GM23248 (cell line): ENCODE measurements around the gene SELP. TPM values are rescaled to one million over a fixed set of nuclear protein-coding genes. Genes with fewer than 3 reads are reported as not detected.

Experiments used
- DNase-seq: peaks from one replicate; pipeline ENCODE4 v3.0.0-alpha.2; 2015
- H2AFZ ChIP-seq: fragments of 200-600 bp; sonication (generic); 2 replicates; pipeline ENCODE4 v1.6.1; 2016; ENCODE audit warnings: antibody characterized with exemption
- H3F3A ChIP-seq: fragments of 200-600 bp; sonication (generic); 2 replicates; pipeline ENCODE4 v1.6.1; 2016; ENCODE audit warnings: mild to moderate bottlenecking, antibody characterized with exemption, mixed run types; ENCODE audit not compliant: insufficient read depth
- H3K27ac ChIP-seq: fragments of 200-600 bp; sonication (generic); 2 replicates; pipeline ENCODE4 v1.5.1; 2016; ENCODE audit warnings: mild to moderate bottlenecking
- H3K27me3 ChIP-seq: fragments of 200-600 bp; sonication (generic); replicated peaks from 2 replicates; pipeline ENCODE4 v1.6.1; 2016; ENCODE audit warnings: mild to moderate bottlenecking; ENCODE audit not compliant: insufficient read depth
- H3K36me3 ChIP-seq: fragments of 200-600 bp; sonication (generic); 2 replicates; pipeline ENCODE4 v1.6.1; 2016; ENCODE audit warnings: low read depth, mild to moderate bottlenecking
- H3K4me1 ChIP-seq: fragments of 200-600 bp; sonication (generic); 2 replicates; pipeline ENCODE4 v1.6.1; 2016; ENCODE audit warnings: mild to moderate bottlenecking; ENCODE audit not compliant: insufficient read depth
- H3K4me2 ChIP-seq: fragments of 200-600 bp; sonication (generic); one replicate; pipeline ENCODE4 v1.6.1; 2016; ENCODE audit warnings: mild to moderate bottlenecking; ENCODE audit not compliant: unreplicated experiment
- H3K4me3 ChIP-seq: fragments of 200-600 bp; sonication (generic); 2 replicates; pipeline ENCODE4 v1.5.1; 2016; ENCODE audit warnings: mild to moderate bottlenecking
- H3K79me2 ChIP-seq: fragments of 200-600 bp; sonication (generic); 2 replicates; pipeline ENCODE4 v1.6.1; 2016; ENCODE audit warnings: mild to moderate bottlenecking; ENCODE audit not compliant: insufficient read depth
- H3K9ac ChIP-seq: fragments of 200-600 bp; sonication (generic); 2 replicates; pipeline ENCODE4 v1.6.1; 2016; ENCODE audit warnings: mild to moderate bottlenecking
- H3K9me2 ChIP-seq: fragments of 200-600 bp; sonication (generic); 2 replicates; pipeline ENCODE4 v1.6.1; 2016; ENCODE audit warnings: mixed run types, mild to moderate bottlenecking, moderate library complexity; ENCODE audit not compliant: insufficient read depth
- H3K9me3 ChIP-seq: fragments of 200-600 bp; sonication (generic); one replicate; pipeline ENCODE4 v1.6.1; 2017; ENCODE audit warnings: low read depth
- H4K20me1 ChIP-seq: fragments of 200-600 bp; sonication (generic); 2 replicates; pipeline ENCODE4 v1.6.0; 2016; ENCODE audit not compliant: insufficient read depth
- EZH2 ChIP-seq: fragments of 200-600 bp; sonication (generic); IDR thresholded peaks from 2 replicates; pipeline ENCODE4 v1.6.1; 2018; ENCODE audit warnings: antibody characterized with exemption, mild to moderate bottlenecking; ENCODE audit not compliant: insufficient read depth, poor library complexity, severe bottlenecking
- EZH2phosphoT487 ChIP-seq: fragments of 200-600 bp; sonication (generic); IDR thresholded peaks from 2 replicates; pipeline ENCODE4 v1.6.1; 2018; ENCODE audit warnings: antibody characterized with exemption, moderate library complexity, mild to moderate bottlenecking, low read depth; ENCODE audit not compliant: insufficient read depth
- WGBS, 2 experiments: methylation state at CpG; one replicate each; pipeline ENCODE4 v1.1.6; 2015 to 2017; ENCODE audit warnings: low lambda C conversion rate in 2 of 2, low coverage in 1 of 2; ENCODE audit errors: missing lambda C conversion rate in 2 of 2; 5-methylcytosine and 5-hydroxymethylcytosine counted together
- in situ Hi-C: fragments of 300-500 bp; cut with MboI; formaldehyde crosslinking; loops from 2 replicates; pipeline ENCODE4 v1.15.0; 2020
- polyA plus RNA-seq: library from polyadenylated mRNA; unstranded; fragments of >200 nt; fragmentation: Nextera tagmentation; extraction: Ambion mirVana; gene quantifications from 2 replicates; pipeline ENCODE4 v1.2.1, GENCODE V29; 2016
- total RNA-seq: library from RNA; depleted of rRNA; stranded (reverse); fragments of >200 nt; shearing (Covaris generic); gene quantifications from 2 replicates; pipeline ENCODE4 v1.2.3, GENCODE V29; 2014

The SELP gene
- total and polyA plus RNA-seq, 2 experiments from 2014 or later = not detected

- no peak overlapping the region for H3K4me3 ChIP-seq
- no peaks in the 10 kb centered on the region; the same call in 1 of the 2 replicates for H3K27me3 ChIP-seq
- H3K36me3 ChIP-seq = no peaks in the 10 kb centered on the region
- H3K4me2 ChIP-seq = no peak overlapping the region
- H2AFZ ChIP-seq = no peak overlapping the region
- no peak overlapping the region for H3K9ac ChIP-seq
- no peak for DNase-seq
- H3F3A ChIP-seq = no peaks in the 10 kb centered on the region
- H3K79me2 ChIP-seq = no peaks in the 10 kb centered on the region
- no peaks in the 10 kb centered on the region for H3K4me1 ChIP-seq
- H4K20me1 ChIP-seq = no peaks in the 10 kb centered on the region
- 27 to 39% methylated on average over 5 of the region's 5 CpGs for WGBS, 2 experiments
- no peak overlapping the region for H3K27ac ChIP-seq
- TF ChIP-seq EZH2 = no peak
- no peak for TF ChIP-seq EZH2phosphoT487
- no peaks in the 10 kb centered on the region for H3K9me3 ChIP-seq
- in situ Hi-C loops = no loop called here
- H3K9me2 ChIP-seq = no peaks in the 10 kb centered on the region
Observed at GRCh38 chr1:169615803-169616202, 14.1 kb downstream of the SELP start.

DNA sequence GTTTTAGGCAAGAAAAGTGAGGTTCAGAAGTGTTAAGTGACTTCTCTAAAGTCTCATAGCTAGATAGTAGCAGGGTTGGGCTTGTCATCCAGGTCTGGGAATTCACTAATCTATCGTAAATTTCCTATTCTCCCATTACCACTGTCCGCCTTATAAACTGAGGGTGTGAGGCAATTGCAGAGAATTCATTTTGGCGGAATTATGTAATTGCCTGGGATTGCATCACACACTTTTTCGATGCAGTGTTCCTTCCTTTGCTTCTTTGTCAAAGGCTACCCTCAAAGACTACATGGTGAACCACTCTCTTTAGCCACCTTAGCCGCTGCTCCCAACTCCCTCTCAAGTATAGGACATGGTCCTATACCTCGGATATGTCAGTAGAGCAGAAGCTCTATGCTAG is 19.1 kb downstream of the SELP start:
- Histone ChIP-seq H3K9me3 (no peaks in the 10 kb centered on the region), H3K27me3 (peaks cover 7% of the 10 kb centered on the region)
- 41 to 51% methylated on average over 6 of the region's 6 CpGs for WGBS, 2 experiments

DNA sequence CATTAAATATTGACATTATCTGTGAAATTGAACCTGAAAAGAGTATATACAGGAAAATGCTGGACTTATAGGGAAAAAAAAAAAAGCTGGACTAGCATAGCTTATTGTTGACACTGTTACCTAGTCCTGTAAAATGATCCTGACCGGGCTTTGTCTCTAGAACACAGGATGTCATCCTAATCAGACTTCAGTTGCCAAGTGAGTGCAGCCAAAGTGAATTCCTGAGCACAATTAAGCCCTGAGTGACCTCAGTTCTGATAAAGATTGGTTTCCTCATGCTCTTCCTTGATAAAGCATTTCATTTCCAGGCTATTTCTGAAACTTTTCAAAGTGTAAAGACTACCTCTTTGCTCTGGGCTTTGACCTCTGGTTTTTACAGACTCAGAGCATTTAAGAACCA is 19.8 kb downstream of the SELP start:
- peaks cover 7% of the 10 kb centered on the region for H3K27me3 ChIP-seq
- WGBS, 2 experiments = 6 to 20% methylated on average over 1 of the region's 1 CpG
- no peak overlapping the region for H3K4me2 ChIP-seq

More for the DNA sequence above, 19.1 kb downstream of the SELP start:
- H3F3A ChIP-seq = no peaks in the 10 kb centered on the region
- in situ Hi-C loops = no loop called here
- no peaks in the 10 kb centered on the region for H3K79me2 ChIP-seq
- H3K9me2 ChIP-seq = no peaks in the 10 kb centered on the region
- DNase-seq = no peak
- H2AFZ ChIP-seq = no peak overlapping the region
- TF ChIP-seq EZH2phosphoT487 (no peak), EZH2 (no peak)
- H3K27ac ChIP-seq = no peak overlapping the region
- H3K4me2 ChIP-seq = no peak overlapping the region
- H3K9ac ChIP-seq = no peak overlapping the region
- no peaks in the 10 kb centered on the region for H4K20me1 ChIP-seq
- no peaks in the 10 kb centered on the region for H3K36me3 ChIP-seq
- no peak overlapping the region for H3K4me3 ChIP-seq
- no peaks in the 10 kb centered on the region for H3K4me1 ChIP-seq

GRCh38 chr1:169608226-169608625 is 21.7 kb downstream of the SELP start:
- in situ Hi-C loops = no loop called here
- WGBS, 2 experiments = 79 to 80% methylated on average over 4 of the region's 4 CpGs

More for the DNA sequence above, 19.8 kb downstream of the SELP start:
- H3K27ac ChIP-seq = no peak overlapping the region
- H2AFZ ChIP-seq = no peak overlapping the region
- no peaks in the 10 kb centered on the region for H3K79me2 ChIP-seq
- TF ChIP-seq EZH2 (no peak), EZH2phosphoT487 (no peak)
- H3K9me3 ChIP-seq = no peaks in the 10 kb centered on the region
- in situ Hi-C loops = no loop called here
- H4K20me1 ChIP-seq = no peaks in the 10 kb centered on the region
- H3K36me3 ChIP-seq = no peaks in the 10 kb centered on the region
- H3K9me2 ChIP-seq = no peaks in the 10 kb centered on the region
- H3F3A ChIP-seq = no peaks in the 10 kb centered on the region
- no peak for DNase-seq
- no peak overlapping the region for H3K4me3 ChIP-seq
- H3K9ac ChIP-seq = no peak overlapping the region
- no peaks in the 10 kb centered on the region for H3K4me1 ChIP-seq

More at GRCh38 chr1:169608226-169608625, 21.7 kb downstream of the SELP start:
- Histone ChIP-seq H3K36me3 (no peaks in the 10 kb centered on the region), H3K27me3 (peaks cover 7% of the 10 kb centered on the region), H3F3A (no peaks in the 10 kb centered on the region), H3K79me2 (no peaks in the 10 kb centered on the region), H3K9me2 (no peaks in the 10 kb centered on the region), H3K4me2 (no peak overlapping the region), H3K27ac (no peak overlapping the region), H2AFZ (no peak overlapping the region), H3K4me1 (no peaks in the 10 kb centered on the region), H3K4me3 (no peak overlapping the region), H4K20me1 (no peaks in the 10 kb centered on the region), H3K9ac (no peak overlapping the region), H3K9me3 (no peaks in the 10 kb centered on the region)
- no peak for DNase-seq
- TF ChIP-seq EZH2 (no peak), EZH2phosphoT487 (no peak)
